ENCODE results near the gene LILRB4.
A peak's percentile ranks its signal among the peaks of the same experiment; 100 is the strongest.
"Not testable (repeated sequence)": the region's sequence is repeated elsewhere in the genome, so short reads cannot be mapped to it uniquely, and the experiment has no call there.

The LILRB4 gene

GRCh38 chr19:54662730-54663129 lies at the start of gene LILRB4:
Gene LILRB4, plus strand, starts transcription at chr19:54662985. Its CDS starts 49 bp downstream, at chr19:54663034.
- DNase-seq (ENCODE audit: low read depth in 1 of 2, low spot score in 1 of 2): no peak
- in situ Hi-C loops (cut with HindIII; ENCODE audit: low pct_unique_long_range_greater_than_20kb, low sequenced_read_pairs): no loop called here
- TF ChIP-seq JUND (IDR thresholded peaks at IDR 0.05; ENCODE audit: low read depth): no peak

- no peak for DNase-seq (ENCODE audit: low read depth in 1 of 2, low spot score in 1 of 2)
- TF ChIP-seq JUND (IDR thresholded peaks at IDR 0.05; ENCODE audit: low read depth): no peak
- in situ Hi-C loops (cut with HindIII; ENCODE audit: low pct_unique_long_range_greater_than_20kb, low sequenced_read_pairs): no loop called here
Measured at GRCh38 chr19:54614726-54615125, 48.1 kb upstream of the LILRB4 start.

- TF ChIP-seq JUND (IDR thresholded peaks at IDR 0.05; ENCODE audit: low read depth): no peak
- in situ Hi-C loops (cut with HindIII; ENCODE audit: low pct_unique_long_range_greater_than_20kb, low sequenced_read_pairs): no loop called here
- no peak for DNase-seq (ENCODE audit: low read depth in 1 of 2, low spot score in 1 of 2)
Measured at GRCh38 chr19:54616057-54616456, 46.7 kb upstream of the LILRB4 start.

DNA sequence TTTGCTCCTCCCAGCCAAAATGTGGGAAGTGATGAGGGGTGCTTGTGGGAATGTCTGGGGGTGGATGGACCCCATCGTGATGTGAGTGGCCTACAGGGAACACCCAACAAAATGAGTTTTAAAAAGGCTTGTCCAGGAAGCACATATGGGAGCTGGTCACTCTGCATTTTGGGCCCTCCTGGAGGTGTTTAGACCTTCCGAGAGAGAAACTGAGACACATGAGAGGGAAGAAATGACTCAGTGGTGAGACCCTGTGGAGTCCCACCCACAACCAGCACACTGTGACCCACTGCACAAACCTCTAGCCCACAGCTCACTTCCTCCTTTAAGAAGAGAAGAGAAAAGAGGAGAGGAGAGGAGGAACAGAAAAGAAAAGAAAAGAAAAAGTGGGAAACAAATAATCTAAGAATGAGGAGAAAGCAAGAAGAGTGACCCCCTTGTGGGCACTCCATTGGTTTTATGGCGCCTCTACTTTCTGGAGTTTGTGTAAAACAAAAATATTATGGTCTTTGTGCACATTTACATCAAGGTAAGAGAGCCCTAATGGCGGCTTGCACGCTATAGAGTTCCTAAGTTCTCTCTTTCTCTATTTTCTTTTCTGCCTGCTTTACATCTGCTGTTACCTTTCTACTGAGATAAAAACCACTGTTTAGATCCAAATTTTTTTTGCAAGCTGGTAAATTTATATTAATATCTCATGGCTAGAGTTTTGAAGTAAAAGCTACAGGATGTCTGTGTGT lies 45.8 kb upstream of the LILRB4 start:
- TF ChIP-seq JUND (IDR thresholded peaks at IDR 0.05; ENCODE audit: low read depth): no peak
- DNase-seq (ENCODE audit: low read depth in 1 of 2, low spot score in 1 of 2): no peak
- in situ Hi-C loops (cut with HindIII; ENCODE audit: low pct_unique_long_range_greater_than_20kb, low sequenced_read_pairs): no loop called here

DNA sequence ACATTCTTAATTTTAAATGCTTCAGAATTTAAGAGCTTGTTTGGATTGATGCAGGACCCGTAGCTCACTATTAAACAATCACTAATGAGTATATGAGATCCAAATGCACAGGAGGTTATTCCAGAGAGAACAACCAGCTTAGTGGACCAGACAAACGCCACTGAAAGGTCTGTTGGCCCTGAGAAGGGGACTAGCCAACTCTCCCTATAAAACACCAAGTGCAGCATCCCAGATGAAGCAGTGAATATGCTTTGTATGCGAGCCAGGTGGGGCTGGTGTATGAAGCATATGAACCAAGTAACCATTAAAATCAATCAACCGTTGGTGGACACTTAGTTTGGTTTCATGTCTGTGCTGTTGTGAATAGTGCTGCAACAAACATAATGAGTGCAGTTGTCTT lies 42.3 kb upstream of the LILRB4 start:
- DNase-seq (ENCODE audit: low read depth in 1 of 2, low spot score in 1 of 2): no peak
- in situ Hi-C loops (cut with HindIII; ENCODE audit: low pct_unique_long_range_greater_than_20kb, low sequenced_read_pairs): no loop called here
- no peak for TF ChIP-seq JUND (IDR thresholded peaks at IDR 0.05; ENCODE audit: low read depth)

DNA sequence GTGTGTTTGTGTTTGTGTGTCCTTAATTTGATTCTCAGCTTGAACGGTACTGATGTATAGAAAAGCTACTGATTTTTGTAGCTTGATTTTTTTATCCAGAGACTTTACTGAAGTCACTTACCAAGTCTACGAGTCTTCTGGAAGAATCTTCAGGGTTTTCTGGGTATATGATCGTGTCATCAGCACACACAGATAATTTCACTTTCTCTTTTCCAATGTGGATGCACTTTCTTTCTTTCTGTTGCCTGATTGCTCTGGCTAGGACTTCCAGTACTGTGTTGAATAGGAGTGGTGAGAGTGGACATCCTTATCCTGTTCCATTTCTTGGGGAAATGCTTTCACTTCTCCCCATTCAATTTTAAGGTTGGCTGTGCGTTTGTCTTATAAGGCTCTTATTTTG lies 40.4 kb upstream of the LILRB4 start:
- TF ChIP-seq JUND (IDR thresholded peaks at IDR 0.05; ENCODE audit: low read depth): no peak
- DNase-seq (ENCODE audit: low read depth in 1 of 2, low spot score in 1 of 2): no peak
- in situ Hi-C loops (cut with HindIII; ENCODE audit: low pct_unique_long_range_greater_than_20kb, low sequenced_read_pairs): no loop called here

- DNase-seq (ENCODE audit: low read depth in 1 of 2, low spot score in 1 of 2); in situ Hi-C loops (cut with HindIII; ENCODE audit: low pct_unique_long_range_greater_than_20kb, low sequenced_read_pairs): not testable (repeated sequence)
Measured at GRCh38 chr19:54624234-54624633, 38.6 kb upstream of the LILRB4 start.

GRCh38 chr19:54624934-54625730 lies 37.7 kb upstream of the LILRB4 start:
- in situ Hi-C loops (cut with HindIII; ENCODE audit: low pct_unique_long_range_greater_than_20kb, low sequenced_read_pairs); DNase-seq (ENCODE audit: low read depth in 1 of 2, low spot score in 1 of 2): not testable (repeated sequence)

GRCh38 chr19:54626757-54627156 lies 36.0 kb upstream of the LILRB4 start:
- in situ Hi-C loops (cut with HindIII; ENCODE audit: low pct_unique_long_range_greater_than_20kb, low sequenced_read_pairs): no loop called here
- DNase-seq (ENCODE audit: low read depth in 1 of 2, low spot score in 1 of 2): no peak
- TF ChIP-seq JUND (IDR thresholded peaks at IDR 0.05; ENCODE audit: low read depth): no peak

DNA sequence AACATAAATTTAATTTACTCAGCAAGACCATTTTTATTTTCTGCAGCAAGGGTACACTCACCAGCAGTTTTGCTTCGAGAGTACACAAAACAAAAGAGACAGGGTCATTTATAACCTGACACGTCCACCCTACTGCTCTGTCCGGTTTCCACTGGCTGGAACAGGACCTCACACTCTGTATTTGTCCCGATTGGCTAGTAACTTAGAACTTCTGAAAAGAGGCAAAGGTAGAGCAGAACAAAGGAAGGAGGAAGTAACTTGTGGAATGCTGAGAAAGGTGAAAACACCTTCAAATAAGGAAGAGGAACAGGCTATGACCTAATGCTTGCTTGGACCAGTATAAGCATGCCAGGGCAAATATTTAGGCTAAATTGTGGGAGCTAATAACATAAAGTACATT lies 34.9 kb upstream of the LILRB4 start:
- peak in 1 of 2 experiments; percentile 54 for DNase-seq (ENCODE audit: low read depth in 1 of 2, low spot score in 1 of 2)
- in situ Hi-C loops (cut with HindIII; ENCODE audit: low pct_unique_long_range_greater_than_20kb, low sequenced_read_pairs): not testable (repeated sequence)

GRCh38 chr19:54630262-54630661 lies 32.5 kb upstream of the LILRB4 start, which contains the start of gene LILRB1:
Gene LILRB1, plus strand, starts transcription at chr19:54630484. Its CDS starts 590 bp downstream, at chr19:54631074.
- in situ Hi-C loops (cut with HindIII; ENCODE audit: low pct_unique_long_range_greater_than_20kb, low sequenced_read_pairs); DNase-seq (ENCODE audit: low read depth in 1 of 2, low spot score in 1 of 2): not testable (repeated sequence)

DNA sequence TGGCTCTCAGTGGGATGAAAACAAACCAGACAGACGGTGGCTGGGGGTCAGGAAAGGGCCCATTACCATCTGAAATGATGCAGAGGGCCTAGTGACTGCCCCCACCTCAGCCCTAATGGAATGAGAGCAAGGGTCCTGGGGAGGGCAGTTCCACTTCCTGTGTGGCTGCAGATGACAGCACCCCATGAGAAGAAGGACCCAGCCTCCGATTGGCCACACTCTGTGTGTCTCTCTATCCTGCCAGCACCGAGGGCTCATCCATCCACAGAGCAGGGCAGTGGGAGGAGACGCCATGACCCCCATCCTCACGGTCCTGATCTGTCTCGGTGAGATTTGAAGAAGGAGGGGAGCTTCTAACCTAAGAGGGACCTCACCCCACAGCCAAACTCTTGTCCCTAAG lies 32.0 kb upstream of the LILRB4 start:
- TF ChIP-seq JUND (IDR thresholded peaks at IDR 0.05; ENCODE audit: low read depth): no peak
- in situ Hi-C loops (cut with HindIII; ENCODE audit: low pct_unique_long_range_greater_than_20kb, low sequenced_read_pairs): no loop called here
- DNase-seq (ENCODE audit: low read depth in 1 of 2, low spot score in 1 of 2): no peak

GRCh38 chr19:54631489-54632337 lies 31.1 kb upstream of the LILRB4 start:
- DNase-seq (ENCODE audit: low read depth in 1 of 2, low spot score in 1 of 2); in situ Hi-C loops (cut with HindIII; ENCODE audit: low pct_unique_long_range_greater_than_20kb, low sequenced_read_pairs): not testable (repeated sequence)

- in situ Hi-C loops (cut with HindIII; ENCODE audit: low pct_unique_long_range_greater_than_20kb, low sequenced_read_pairs); DNase-seq (ENCODE audit: low read depth in 1 of 2, low spot score in 1 of 2): not testable (repeated sequence)
Measured at GRCh38 chr19:54632517-54632916, 30.3 kb upstream of the LILRB4 start.

Measured in T47D (cell line).